H1 (cell line): ENCODE results near the gene INTS1. TPM values are rescaled to one million over a fixed set of nuclear protein-coding genes. Genes with fewer than 3 reads are reported as not detected.
A peak's percentile ranks its signal among the peaks of the same experiment; 100 is the strongest.

Experiments used
- HDAC6 ChIP-seq: IDR thresholded peaks from one replicate; pipeline ENCODE4 v1.7.1; 2012; ENCODE audit warnings: low read depth, mild to moderate bottlenecking, inconsistent platforms, low read length, moderate library complexity
- JUND ChIP-seq: IDR thresholded peaks from 2 replicates; pipeline ENCODE4 v1.6.1; 2011; ENCODE audit warnings: mild to moderate bottlenecking, improper control_type of control experiment, low read length
- SIN3A ChIP-seq, 2 experiments: IDR thresholded peaks in 1 of 2; conservative IDR thresholded peaks in 1 of 2; 2 replicates each; pipeline ENCODE4 v1.6.1; 2011 to 2012; ENCODE audit warnings: low read length in 2 of 2, improper control_type of control experiment in 1 of 2, low read depth in 1 of 2, mild to moderate bottlenecking in 1 of 2
- SP2 ChIP-seq: IDR thresholded peaks from 2 replicates; pipeline ENCODE4 v1.6.1; 2012; ENCODE audit warnings: mild to moderate bottlenecking, low read length, inconsistent platforms
- polyA plus RNA-seq, 7 experiments: library from polyadenylated mRNA; depleted of rRNA in 3 of 7; stranded (reverse) in 5 of 7; unstranded in 2 of 7; fragments of >200 nt in 5 of 7; fragments of 200-250 nt in 2 of 7; gene quantifications; 1 replicate in 5 of 7; 2 replicates in 1 of 7; 4 replicates in 1 of 7; pipeline versions ENCODE4 v1.2.1 to v1.2.3, GENCODE V29; 2011 to 2013; ENCODE audit warnings: missing spikeins in 2 of 7, mixed read lengths in 2 of 7
- total RNA-seq: library from RNA; stranded (reverse); fragmentation: NEBNext Ultra II Directional; extraction: Animal tissue kit (Norgen Biotek cat#: 25700); gene quantifications from 2 replicates; pipeline ENCODE4 v1.2.1, GENCODE V29; 2021
- TF ChIP-seq, protein P1 (sequence below): fragments of 300-600 bp; sonication (generic); IDR thresholded peaks from 2 replicates; pipeline ENCODE4 v1.7.1; 2012; ENCODE audit warnings: low read length, moderate library complexity, mild to moderate bottlenecking, inconsistent platforms; ENCODE audit not compliant: insufficient replicate concordance
- TF ChIP-seq, protein P2 (sequence below): IDR thresholded peaks from 2 replicates; pipeline ENCODE4 v1.6.1; 2011; ENCODE audit warnings: low read length, improper control_type of control experiment

The INTS1 gene
- total and polyA plus RNA-seq, 2 of the 8 experiments (the other 6 are each of a cell fraction or from before 2014, with no cell fraction given), result 76.9 to 104 TPM

DNA sequence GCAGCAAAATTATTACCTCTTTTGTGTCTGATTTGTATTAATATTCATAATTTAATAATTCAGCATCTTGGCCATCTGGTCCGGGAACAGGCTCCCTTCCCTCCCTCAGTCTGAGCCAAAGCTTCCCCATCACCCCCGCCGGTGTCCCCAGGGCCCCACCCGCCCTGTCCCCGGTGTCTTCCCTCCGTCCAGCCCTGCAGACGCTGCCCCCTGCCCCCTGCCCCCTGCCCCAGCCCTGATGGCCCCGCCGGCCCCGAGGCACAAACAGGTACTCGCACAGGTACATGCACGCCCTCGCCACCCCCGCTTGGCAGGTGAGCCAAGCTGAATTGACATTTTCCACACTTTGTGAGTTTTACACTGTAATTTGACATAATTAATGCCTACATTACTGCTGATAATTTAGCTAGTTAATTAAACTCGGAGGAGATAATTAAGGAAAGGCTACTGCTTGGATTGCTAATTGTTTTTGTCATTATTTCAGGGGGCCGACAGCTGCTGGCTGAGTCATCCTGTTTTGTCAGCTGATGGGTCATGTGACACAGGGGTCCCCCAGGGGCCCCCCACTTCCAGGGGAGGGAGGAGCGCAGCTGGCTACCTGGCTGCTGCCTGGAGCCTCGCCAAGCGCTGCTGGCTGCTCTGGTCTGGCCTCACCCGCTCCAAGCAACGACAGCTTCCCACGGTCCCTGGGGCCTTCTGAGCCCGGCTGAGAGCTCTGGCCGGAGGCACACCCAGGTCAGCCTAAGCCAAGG lies 81.5 kb downstream of the INTS1 start (continued):
- TF ChIP-seq HDAC6 (no peak), JUND (peak; percentile 94), SIN3A (conservative IDR thresholded peaks at IDR 0.05 in 1 of 2, IDR thresholded peaks at IDR 0.05 in 1 of 2; ENCODE audit: low read depth in 1 of 2, low read length in 2 of 2) (peak; percentile 68 to 71; a peak in 2 of 4 replicates), SP2 (no peak)
- TF ChIP-seq, protein P1, sequence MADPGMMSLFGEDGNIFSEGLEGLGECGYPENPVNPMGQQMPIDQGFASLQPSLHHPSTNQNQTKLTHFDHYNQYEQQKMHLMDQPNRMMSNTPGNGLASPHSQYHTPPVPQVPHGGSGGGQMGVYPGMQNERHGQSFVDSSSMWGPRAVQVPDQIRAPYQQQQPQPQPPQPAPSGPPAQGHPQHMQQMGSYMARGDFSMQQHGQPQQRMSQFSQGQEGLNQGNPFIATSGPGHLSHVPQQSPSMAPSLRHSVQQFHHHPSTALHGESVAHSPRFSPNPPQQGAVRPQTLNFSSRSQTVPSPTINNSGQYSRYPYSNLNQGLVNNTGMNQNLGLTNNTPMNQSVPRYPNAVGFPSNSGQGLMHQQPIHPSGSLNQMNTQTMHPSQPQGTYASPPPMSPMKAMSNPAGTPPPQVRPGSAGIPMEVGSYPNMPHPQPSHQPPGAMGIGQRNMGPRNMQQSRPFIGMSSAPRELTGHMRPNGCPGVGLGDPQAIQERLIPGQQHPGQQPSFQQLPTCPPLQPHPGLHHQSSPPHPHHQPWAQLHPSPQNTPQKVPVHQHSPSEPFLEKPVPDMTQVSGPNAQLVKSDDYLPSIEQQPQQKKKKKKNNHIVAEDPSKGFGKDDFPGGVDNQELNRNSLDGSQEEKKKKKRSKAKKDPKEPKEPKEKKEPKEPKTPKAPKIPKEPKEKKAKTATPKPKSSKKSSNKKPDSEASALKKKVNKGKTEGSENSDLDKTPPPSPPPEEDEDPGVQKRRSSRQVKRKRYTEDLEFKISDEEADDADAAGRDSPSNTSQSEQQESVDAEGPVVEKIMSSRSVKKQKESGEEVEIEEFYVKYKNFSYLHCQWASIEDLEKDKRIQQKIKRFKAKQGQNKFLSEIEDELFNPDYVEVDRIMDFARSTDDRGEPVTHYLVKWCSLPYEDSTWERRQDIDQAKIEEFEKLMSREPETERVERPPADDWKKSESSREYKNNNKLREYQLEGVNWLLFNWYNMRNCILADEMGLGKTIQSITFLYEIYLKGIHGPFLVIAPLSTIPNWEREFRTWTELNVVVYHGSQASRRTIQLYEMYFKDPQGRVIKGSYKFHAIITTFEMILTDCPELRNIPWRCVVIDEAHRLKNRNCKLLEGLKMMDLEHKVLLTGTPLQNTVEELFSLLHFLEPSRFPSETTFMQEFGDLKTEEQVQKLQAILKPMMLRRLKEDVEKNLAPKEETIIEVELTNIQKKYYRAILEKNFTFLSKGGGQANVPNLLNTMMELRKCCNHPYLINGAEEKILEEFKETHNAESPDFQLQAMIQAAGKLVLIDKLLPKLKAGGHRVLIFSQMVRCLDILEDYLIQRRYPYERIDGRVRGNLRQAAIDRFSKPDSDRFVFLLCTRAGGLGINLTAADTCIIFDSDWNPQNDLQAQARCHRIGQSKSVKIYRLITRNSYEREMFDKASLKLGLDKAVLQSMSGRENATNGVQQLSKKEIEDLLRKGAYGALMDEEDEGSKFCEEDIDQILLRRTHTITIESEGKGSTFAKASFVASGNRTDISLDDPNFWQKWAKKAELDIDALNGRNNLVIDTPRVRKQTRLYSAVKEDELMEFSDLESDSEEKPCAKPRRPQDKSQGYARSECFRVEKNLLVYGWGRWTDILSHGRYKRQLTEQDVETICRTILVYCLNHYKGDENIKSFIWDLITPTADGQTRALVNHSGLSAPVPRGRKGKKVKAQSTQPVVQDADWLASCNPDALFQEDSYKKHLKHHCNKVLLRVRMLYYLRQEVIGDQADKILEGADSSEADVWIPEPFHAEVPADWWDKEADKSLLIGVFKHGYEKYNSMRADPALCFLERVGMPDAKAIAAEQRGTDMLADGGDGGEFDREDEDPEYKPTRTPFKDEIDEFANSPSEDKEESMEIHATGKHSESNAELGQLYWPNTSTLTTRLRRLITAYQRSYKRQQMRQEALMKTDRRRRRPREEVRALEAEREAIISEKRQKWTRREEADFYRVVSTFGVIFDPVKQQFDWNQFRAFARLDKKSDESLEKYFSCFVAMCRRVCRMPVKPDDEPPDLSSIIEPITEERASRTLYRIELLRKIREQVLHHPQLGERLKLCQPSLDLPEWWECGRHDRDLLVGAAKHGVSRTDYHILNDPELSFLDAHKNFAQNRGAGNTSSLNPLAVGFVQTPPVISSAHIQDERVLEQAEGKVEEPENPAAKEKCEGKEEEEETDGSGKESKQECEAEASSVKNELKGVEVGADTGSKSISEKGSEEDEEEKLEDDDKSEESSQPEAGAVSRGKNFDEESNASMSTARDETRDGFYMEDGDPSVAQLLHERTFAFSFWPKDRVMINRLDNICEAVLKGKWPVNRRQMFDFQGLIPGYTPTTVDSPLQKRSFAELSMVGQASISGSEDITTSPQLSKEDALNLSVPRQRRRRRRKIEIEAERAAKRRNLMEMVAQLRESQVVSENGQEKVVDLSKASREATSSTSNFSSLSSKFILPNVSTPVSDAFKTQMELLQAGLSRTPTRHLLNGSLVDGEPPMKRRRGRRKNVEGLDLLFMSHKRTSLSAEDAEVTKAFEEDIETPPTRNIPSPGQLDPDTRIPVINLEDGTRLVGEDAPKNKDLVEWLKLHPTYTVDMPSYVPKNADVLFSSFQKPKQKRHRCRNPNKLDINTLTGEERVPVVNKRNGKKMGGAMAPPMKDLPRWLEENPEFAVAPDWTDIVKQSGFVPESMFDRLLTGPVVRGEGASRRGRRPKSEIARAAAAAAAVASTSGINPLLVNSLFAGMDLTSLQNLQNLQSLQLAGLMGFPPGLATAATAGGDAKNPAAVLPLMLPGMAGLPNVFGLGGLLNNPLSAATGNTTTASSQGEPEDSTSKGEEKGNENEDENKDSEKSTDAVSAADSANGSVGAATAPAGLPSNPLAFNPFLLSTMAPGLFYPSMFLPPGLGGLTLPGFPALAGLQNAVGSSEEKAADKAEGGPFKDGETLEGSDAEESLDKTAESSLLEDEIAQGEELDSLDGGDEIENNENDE, result no peak
- TF ChIP-seq, protein P2, sequence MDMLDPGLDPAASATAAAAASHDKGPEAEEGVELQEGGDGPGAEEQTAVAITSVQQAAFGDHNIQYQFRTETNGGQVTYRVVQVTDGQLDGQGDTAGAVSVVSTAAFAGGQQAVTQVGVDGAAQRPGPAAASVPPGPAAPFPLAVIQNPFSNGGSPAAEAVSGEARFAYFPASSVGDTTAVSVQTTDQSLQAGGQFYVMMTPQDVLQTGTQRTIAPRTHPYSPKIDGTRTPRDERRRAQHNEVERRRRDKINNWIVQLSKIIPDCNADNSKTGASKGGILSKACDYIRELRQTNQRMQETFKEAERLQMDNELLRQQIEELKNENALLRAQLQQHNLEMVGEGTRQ, result peak; percentile 95
